ENCODE measurements around the gene GPHN.

DNA sequence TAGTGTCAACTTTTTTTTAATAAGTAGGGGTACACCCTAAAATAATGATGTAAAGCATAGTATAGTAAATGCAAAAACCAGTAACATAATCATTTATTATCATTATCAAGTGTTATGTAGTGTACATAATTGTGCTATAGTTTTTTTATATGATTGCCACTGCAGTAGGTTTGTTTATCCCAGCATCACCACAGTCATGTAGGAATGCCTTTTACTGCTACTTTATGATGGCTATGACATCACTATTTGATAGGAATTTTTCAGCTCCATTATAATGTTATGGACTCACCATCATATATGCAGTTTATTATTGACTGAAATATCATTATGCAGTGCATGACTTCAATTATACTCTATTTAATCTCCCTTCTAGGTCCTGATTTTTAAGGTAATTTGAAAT is 121.6 kb downstream of the GPHN start:
- TF ChIP-seq POLR2A (IDR thresholded peaks at IDR 0.05) = no peak
- TF ChIP-seq, protein P1, sequence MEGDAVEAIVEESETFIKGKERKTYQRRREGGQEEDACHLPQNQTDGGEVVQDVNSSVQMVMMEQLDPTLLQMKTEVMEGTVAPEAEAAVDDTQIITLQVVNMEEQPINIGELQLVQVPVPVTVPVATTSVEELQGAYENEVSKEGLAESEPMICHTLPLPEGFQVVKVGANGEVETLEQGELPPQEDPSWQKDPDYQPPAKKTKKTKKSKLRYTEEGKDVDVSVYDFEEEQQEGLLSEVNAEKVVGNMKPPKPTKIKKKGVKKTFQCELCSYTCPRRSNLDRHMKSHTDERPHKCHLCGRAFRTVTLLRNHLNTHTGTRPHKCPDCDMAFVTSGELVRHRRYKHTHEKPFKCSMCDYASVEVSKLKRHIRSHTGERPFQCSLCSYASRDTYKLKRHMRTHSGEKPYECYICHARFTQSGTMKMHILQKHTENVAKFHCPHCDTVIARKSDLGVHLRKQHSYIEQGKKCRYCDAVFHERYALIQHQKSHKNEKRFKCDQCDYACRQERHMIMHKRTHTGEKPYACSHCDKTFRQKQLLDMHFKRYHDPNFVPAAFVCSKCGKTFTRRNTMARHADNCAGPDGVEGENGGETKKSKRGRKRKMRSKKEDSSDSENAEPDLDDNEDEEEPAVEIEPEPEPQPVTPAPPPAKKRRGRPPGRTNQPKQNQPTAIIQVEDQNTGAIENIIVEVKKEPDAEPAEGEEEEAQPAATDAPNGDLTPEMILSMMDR (IDR thresholded peaks at IDR 0.05) = no peak

Data from heart left ventricle (tissue), 13 donors.